COLO829 (cell line): ENCODE measurements around the gene MRRF.
"Not testable (repeated sequence)": the region's sequence is repeated elsewhere in the genome, so short reads cannot be mapped to it uniquely, and the experiment has no call there.

Source experiments
- DNase-seq: peaks from one replicate; pipeline ENCODE4 v3.0.0; 2012; ENCODE audit warnings: low spot score

MRRF gene

GRCh38 chr9:122356627-122357026 is 91.9 kb downstream of the MRRF start:
- no peak for DNase-seq

- no peak for DNase-seq
Measured at GRCh38 chr9:122360891-122361290, 96.2 kb downstream of the MRRF start.

- DNase-seq = not testable (repeated sequence)
Measured at GRCh38 chr9:122363131-122363530, 98.4 kb downstream of the MRRF start.

GRCh38 chr9:122364117-122364782 is 99.6 kb downstream of the MRRF start:
- no peak for DNase-seq

GRCh38 chr9:122364783-122365150 is 100.1 kb downstream of the MRRF start:
- DNase-seq = no peak

GRCh38 chr9:122366074-122366660 is 101.5 kb downstream of the MRRF start:
- no peak for DNase-seq

DNA sequence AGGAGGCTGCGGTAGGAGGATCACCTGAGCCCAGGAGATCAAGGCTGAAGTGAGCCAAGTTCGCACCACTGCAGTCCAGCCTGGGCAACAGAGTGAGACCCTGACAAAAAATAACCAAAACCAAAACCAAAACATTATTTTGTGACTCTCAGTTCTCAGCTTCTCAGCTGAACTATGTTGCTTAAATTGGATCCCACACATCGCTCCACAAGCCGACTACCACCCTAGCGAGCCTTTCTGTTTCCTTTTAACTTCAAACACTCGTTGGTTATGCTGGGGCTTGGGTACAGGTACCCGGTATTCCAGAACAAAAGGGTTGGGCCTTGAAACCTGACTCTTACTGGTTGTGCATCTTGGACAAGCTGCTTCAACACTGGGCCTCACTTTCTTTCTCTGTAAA is 102.4 kb downstream of the MRRF start:
- DNase-seq = no peak

- no peak for DNase-seq
Measured at GRCh38 chr9:122367774-122368460, 103.2 kb downstream of the MRRF start.

DNA sequence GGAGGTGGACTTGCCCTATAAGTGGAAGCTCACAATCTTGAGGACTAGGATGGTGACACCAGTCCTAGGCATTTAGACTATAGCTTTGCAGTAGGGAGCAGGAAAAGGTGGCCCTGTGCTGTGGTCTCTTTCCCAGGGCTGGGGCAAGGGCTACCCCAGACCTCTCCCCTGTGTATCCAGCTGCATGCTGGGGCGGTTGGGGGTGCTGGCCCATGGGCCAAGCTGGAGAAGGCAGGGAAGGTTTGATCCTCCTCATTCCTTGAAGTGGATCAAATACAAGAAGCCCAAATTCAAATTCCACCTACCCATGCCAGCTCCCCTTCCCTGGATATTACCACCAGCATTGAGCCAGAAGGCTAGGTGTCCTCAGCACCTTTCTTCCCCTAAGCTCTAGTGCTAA is 104.0 kb downstream of the MRRF start:
- no peak for DNase-seq

DNA sequence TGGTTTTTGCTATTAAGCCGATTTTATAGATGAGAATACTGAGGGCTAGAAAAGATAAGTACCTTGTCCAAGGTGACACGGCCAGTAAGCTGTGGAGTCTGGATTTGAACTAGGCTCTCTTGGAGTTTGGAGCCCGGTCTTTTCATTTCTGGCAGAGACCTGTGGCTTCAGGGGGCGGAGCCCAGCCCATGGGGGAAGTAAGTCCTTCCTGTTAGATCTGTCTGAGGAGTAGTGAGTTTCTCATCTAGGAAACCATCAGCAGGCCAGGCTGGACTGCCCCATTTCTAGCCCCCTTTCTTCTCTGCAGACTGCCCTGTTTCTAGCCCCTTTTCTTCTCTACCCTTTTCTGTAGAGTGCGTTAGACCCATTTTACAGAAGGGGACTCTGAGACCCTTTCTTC is 105.6 kb downstream of the MRRF start:
- no peak for DNase-seq

DNA sequence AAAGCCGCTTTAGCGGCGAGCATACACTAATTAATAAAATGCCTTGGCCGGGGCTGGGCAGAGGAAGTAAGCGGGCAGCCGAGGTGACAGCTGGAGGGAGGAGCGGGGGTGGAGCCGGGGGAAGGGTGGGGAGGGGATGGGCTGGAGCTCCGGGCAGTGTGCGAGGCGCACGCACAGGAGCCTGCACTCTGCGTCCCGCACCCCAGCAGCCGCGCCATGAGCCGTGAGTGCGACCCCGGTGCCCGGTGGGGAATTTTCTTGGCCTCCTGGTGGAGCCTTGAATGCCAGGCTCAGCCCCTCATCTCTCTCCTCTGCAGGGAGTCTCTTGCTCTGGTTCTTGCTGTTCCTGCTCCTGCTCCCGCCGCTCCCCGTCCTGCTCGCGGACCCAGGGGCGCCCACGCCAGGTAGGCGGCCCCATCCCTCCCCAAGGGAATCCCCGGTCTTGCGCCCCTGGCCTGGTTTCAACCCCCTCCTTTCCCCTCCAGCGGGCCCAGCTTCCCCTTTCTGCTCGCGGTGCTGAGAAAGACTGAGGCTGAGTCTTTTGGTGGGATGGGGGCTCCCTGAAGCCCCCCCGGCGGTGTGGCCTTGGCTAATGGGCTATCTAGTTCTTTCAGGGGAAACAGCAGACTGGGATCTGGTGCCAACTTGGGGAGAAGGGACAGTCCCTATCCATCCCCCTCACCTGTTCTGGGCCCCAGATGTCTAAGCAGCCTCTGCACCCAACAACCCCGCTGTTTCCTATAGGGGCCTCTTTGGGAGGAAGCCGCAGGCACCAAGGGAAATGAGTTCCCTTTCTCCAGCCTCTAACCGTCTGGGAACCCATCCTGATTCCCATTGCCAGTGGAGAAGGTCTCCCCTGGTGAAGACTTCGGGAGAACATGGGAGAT is 106.4 kb downstream of the MRRF start, which contains the start of gene PTGS1:
Gene PTGS1 (plus strand): TSS at position 156 of the 887 bp plus-strand sequence. CDS start 61 bp downstream, at position 217.
- DNase-seq = no peak

DNA sequence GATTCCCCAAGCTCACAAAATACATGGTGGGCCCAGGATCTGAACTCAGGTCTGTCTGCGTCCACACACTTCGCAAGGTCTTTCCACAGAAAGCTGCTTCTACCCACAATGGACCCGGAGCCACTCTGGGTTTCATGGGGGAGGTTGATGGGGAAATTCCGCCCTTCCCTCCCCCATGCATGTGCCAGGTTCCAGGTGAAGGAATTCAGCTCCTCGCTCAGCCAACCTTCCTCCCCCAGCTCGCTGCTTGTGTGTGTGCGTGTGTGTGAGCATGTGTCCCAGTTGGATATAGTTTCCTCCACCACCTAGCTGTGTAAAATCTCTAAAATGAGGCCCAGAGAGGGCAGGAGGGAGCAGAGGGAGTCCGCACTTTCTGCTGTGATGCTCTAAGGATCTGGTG is 107.2 kb downstream of the MRRF start:
- DNase-seq = no peak

DNA sequence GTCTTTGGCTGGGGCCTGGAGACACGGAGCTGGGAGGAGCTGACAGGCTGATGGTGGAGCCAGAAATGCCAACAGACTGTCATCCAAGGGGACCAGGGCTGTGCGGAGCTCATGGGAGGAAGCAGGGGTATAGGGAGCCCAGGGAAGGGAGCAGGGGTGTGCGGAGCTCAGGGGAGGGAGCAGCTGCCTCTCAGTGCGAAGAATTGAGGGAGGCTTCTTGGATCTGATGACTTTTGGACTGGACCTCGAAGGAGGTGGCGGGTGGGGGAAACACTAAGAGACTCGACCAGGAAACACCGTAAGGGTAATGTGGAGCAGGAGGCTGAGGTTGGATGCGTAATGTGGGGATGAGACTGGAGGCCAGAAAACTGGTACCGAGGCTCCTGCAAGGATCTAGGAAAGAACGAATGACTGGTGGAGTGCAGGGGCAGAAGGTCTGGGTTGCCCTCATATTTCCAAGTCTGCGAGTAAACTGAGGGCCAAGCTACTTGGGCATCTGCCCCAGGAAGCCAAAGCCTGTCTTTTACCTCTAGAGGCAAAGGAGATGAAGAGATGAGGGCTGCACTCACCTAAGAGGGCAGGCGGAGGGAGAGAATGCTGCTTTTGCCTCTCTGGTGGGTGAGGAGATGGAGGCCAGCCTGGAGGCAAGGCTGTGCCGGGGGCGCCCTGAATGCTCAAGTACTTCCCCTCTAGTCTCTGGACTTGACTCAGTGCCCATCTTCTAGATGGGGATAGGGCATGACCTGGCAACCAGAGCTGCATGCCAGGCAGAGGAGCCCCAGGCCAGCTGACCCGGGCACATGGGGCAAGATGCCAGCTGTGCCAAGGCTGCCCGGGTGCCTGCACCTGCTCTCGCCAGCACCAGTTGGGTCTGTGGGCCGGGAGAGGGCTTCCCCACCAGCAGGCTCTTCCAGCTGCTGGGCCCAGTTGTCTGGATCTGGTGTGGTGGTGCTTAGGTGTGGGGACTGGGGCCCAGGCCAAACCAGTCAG is 108.5 kb downstream of the MRRF start:
- no peak for DNase-seq

DNA sequence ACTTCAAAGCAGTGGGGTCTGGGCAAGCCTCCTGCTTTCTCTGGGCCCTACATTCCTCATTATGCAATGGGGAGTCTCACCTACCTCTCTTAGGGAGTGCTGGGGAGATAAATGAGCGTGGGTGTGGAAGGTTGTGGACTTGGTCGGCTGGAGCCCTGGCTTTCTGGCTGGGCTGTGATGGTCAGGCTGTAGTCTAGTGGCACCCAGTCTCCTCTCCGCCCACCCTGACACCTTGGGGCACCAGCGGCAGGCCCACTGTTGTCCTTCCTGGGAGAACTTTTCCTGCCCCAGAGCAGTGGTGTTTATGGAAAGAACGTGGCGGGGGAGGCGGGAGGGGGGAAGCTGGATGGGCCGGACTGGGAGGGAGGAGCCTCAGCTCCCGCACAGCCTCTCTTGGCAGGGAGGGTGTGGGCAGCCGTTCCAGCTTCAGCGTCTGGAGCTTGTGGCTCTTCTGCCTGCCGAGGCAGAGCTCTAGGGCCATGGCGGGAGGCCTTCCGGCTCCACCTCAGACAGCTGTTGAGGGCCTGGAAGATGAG is 110.3 kb downstream of the MRRF start:
- DNase-seq = peak; percentile 35

DNA sequence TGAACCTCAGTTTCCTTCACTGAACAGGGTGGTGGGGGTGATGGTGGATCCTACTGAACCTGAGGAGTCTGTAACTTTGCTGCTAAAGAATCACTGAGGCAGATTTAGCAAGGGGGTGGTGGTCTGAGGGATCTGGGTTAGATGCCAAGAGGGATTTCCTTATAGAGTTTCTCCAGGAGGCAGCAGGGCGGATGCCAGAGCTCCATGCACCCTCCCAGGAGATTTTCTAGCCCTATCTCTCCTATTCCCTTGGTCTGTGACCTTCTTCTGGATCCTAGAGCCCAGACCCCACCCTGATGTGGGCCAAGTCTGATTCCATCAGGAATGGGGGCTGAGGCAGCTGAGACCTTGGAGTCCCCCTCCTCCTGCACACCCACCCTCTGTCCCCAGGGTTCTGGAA is 112.1 kb downstream of the MRRF start:
- no peak for DNase-seq

DNA sequence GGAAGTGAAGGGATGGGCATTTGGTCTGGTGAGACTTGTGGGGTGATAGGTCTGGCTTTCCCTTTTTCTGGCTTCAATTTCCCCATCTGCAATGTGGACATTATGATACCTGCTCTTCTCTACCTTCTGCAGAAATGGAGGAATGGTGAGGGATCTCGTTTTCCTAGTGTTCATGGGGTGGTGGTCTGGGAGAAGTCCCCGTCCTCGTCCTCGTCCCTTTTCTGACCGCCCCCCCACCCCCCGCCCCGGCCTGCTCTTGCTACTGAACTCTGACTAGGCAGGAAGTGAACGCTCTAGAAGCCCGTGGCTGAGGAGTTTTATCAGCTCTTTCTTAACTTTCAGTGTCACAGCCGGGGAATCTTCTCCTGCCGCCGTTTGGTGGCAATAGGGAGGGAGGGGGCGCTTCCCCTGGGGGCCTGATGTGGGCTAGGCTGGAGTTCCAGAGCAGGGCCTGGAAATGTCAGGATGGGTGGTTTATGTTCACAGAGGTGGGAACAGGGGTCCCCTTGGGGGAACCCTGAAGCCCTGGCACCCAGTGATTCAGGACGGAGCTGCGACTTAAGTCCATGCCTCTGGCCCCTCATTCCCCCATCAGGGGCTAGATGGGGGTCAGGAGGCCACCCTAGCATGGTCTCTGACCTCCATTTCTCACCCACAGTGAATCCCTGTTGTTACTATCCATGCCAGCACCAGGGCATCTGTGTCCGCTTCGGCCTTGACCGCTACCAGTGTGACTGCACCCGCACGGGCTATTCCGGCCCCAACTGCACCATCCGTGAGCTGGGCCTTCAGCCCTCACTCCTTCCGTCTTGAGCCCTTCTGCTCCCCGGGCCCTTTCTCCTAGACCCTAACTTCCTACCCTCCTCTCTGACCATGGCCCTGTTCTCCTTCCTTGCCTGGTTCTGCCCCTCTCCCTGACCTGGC is 112.8 kb downstream of the MRRF start:
- no peak for DNase-seq

GRCh38 chr9:122378236-122378635 is 113.6 kb downstream of the MRRF start:
- no peak for DNase-seq

DNA sequence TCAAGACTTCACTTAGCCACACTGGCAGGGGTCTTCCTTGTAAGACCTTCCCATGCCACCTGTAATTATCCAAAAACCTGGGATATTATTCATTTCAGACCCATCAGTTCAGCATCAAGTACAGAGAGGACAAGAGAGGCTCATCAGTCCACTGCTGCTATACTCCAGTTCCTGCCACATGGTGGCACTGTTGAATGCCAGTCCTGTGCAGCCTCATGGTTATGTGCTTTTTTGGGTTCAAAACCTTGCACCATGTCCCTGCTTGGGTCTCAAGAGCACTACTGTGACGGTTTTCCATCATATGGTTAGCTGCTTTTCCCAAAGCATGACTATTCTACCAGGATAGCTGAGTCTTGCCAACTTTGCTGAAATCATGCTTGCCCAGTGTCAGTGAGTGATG is 114.7 kb downstream of the MRRF start:
- no peak for DNase-seq

DNA sequence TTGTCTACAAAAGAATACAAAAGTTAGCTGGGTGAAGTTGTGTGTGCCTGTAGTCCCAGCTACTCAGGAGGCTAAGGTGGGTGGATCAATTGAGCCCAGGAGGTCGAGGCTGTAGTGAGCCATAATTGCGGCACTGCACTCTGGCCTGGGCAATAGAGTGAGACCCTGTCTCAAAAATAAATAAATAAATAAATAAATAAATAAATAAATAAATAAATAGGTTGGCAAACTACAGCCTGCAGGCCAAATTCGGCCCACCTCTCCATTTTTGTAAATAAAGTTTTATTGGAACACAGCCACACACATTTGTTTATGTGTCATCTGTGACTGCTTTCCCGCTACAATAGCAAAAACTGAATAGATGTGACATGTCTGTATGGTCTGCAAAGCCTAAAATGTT is 115.6 kb downstream of the MRRF start:
- DNase-seq = no peak
